Mesothelial cell of epicardium (in vitro differentiated cells): ENCODE measurements around the gene KRT23. TPM values are rescaled to one million over a fixed set of nuclear protein-coding genes. Genes with fewer than 3 reads are reported as not detected.

Source experiments
- DNase-seq, 2 experiments: peaks; one replicate each; pipeline ENCODE4 v3.0.0; 2021; ENCODE audit warnings: low spot score in 2 of 2; ENCODE audit not compliant: unreplicated experiment in 2 of 2
- H3K27ac Mint-ChIP-seq: 2 replicates; pipeline ENCODE4 v1.8.0; 2021; ENCODE audit warnings: mixed read lengths
- H3K27me3 Mint-ChIP-seq: 2 replicates; pipeline ENCODE4 v1.8.0; 2021; ENCODE audit warnings: low read depth, mixed read lengths
- H3K36me3 Mint-ChIP-seq: 2 replicates; pipeline ENCODE4 v1.8.0; 2021; ENCODE audit warnings: mixed read lengths
- H3K4me1 Mint-ChIP-seq: 2 replicates; pipeline ENCODE4 v1.8.0; 2021; ENCODE audit warnings: mixed read lengths
- H3K4me3 Mint-ChIP-seq: 2 replicates; pipeline ENCODE4 v1.8.0; 2021; ENCODE audit warnings: mild to moderate bottlenecking, moderate library complexity, mixed read lengths
- H3K9me3 Mint-ChIP-seq: 2 replicates; pipeline ENCODE4 v1.8.0; 2021; ENCODE audit warnings: mixed read lengths
- CTCF ChIP-seq: fragments of 200-600 bp; sonication (generic); IDR thresholded peaks from one replicate; pipeline ENCODE4 v1.5.0; 2021; ENCODE audit warnings: antibody characterized with exemption; ENCODE audit not compliant: unreplicated experiment
- total RNA-seq: library from RNA; stranded (reverse); gene quantifications from 3 replicates; pipeline ENCODE4 v1.2.1, GENCODE V29; 2021

Gene KRT23
- total RNA-seq, 1 donor from 2014 or later, result 2.8 TPM

- Mint-ChIP-seq H3K27ac (no peak overlapping the region), H3K36me3 (no peaks in the 10 kb centered on the region), H3K4me3 (no peak overlapping the region), H3K4me1 (no peaks in the 10 kb centered on the region), H3K9me3 (no peaks in the 10 kb centered on the region), H3K27me3 (peaks cover 31% of the 10 kb centered on the region)
- no peak for DNase-seq
- TF ChIP-seq CTCF, result no peak
Measured at GRCh38 chr17:40886090-40886489, 51.4 kb downstream of the KRT23 start.

DNA sequence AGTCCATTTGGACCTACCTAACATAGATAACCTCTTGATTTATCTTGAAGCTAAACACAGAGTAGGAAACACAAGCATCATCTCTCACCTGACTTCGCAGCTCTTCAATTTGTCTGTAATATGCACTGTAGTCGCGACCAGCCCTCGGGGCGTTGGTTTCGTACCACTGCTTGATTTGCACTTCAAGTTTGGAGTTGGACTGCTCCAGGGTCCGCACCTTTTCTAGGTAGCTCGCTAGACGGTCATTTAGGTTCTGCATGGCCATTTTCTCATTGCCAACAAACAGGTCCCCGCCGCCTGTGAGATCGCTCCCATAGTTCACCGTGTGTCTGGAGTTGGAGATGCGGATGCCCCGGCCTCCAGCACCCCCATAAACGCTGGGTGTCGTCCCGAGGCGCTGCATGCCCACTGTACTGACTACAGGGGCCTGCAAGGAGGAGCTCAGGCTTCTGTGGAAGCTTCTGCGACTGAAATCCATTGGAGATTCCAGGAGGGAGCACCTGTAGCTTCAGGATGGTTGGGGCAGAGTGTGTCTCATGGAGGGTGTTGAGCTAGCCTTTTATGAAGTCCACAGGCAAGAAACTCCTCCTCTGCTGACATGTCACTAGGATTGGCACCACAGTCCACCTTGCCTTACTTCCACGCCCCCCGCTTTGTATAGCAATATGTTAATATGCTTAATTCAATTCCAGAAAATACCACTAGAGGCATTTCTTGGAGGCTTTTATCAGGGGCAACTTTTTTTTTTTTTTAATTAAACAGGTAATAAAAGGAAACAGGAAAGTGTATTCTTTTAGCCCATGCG lies 52.5 kb downstream of the KRT23 start, which contains the start of gene KRT20:
Gene KRT20, minus strand, starts transcription at position 535 of the 805 bp plus-strand sequence. Its CDS starts 57 bp downstream, at position 478.
- H3K4me3 Mint-ChIP-seq, result no peak within 1 kb of the TSS
- H3K27ac Mint-ChIP-seq, result no peak within 1 kb of the TSS
- peaks cover 29% of the 10 kb centered on the region for H3K27me3 Mint-ChIP-seq
- no peaks in the 10 kb centered on the region for H3K36me3 Mint-ChIP-seq
- no peaks in the 10 kb centered on the region for H3K9me3 Mint-ChIP-seq
- DNase-seq, result no peak
- peak; percentile 46 for TF ChIP-seq CTCF
- no peaks in the 10 kb centered on the region for H3K4me1 Mint-ChIP-seq

- TF ChIP-seq CTCF, result no peak
- H3K36me3 Mint-ChIP-seq, result no peaks in the 10 kb centered on the region
- no peak for DNase-seq
- peaks cover 22% of the 10 kb centered on the region for H3K27me3 Mint-ChIP-seq
- no peak overlapping the region for H3K27ac Mint-ChIP-seq
- no peaks in the 10 kb centered on the region for H3K9me3 Mint-ChIP-seq
- H3K4me3 Mint-ChIP-seq, result no peak overlapping the region
- peaks cover 5% of the 10 kb centered on the region for H3K4me1 Mint-ChIP-seq
Measured at GRCh38 chr17:40883626-40884334, 53.7 kb downstream of the KRT23 start.

GRCh38 chr17:40883031-40883430 lies 54.4 kb downstream of the KRT23 start:
- H3K9me3 Mint-ChIP-seq, result no peaks in the 10 kb centered on the region
- H3K4me1 Mint-ChIP-seq, result peaks cover 5% of the 10 kb centered on the region

DNA sequence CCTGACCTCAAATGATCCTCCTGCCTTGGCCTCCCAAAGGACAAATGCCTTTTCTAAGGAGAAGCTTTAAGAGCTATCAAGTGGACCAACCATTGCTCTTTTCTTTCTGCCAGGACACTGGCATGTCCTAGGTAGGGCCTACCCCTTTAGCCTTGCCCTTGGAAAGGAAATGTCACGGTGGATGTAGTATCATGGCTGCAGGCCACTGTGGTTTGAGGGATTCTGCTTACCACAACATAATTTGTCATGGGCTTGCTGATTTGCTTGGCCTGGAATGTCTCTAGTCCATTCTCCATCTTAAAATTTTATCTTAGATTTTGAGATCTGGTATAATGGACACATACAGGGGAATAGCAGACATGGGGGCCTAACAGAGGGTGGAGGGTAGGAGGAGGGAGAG lies 58.4 kb downstream of the KRT23 start:
- DNase-seq, result no peak
- Mint-ChIP-seq H3K27ac (no peak overlapping the region), H3K9me3 (no peaks in the 10 kb centered on the region), H3K4me1 (peaks cover 5% of the 10 kb centered on the region), H3K4me3 (no peak overlapping the region), H3K36me3 (no peaks in the 10 kb centered on the region), H3K27me3 (peaks cover 6% of the 10 kb centered on the region)
- no peak for TF ChIP-seq CTCF

More at GRCh38 chr17:40883031-40883430, 54.4 kb downstream of the KRT23 start:
- Mint-ChIP-seq H3K27me3 (peaks cover 15% of the 10 kb centered on the region), H3K4me3 (no peak overlapping the region), H3K27ac (no peak overlapping the region), H3K36me3 (no peaks in the 10 kb centered on the region)
- no peak for DNase-seq
- no peak for TF ChIP-seq CTCF
